ENCODE measurements around the gene STAC2.

STAC2 gene

DNA sequence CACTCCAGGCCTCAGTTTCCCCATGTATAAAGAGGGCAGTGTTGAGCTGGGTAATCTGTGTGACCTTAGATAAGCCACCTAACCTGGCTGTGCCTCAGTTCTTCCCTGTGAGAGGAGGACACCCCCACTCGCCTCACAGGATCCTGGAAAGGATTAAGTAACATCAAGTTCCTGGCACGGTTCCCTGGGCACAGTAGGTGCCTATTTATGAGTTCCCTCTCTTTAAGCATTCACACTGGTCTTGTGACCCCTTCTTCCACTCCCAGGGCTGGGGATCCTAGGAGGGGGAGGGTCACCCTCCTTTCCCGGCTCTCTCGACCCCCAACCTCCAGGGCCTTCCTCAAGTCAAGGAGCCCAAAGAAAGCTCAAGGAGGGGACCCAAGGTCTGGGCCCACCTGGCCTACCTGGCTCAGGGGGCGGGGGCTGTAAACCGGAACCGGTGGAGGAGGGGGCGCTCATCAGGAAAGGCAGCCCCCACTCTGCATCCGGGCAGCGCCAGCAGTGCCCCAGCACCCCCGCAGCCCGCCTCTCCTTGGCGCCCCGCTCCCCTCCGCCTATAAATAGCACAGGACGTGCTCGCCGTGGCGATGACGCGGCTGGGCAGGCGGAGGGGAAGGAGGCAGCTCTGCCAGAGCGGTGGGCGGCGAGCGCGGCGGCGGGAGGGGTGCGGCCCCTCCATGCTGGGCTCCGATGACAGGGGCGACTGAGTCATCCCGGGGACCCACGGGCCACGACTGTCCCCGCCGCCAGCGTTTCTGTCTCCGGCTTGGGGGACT, 16.2 kb downstream of the STAC2 start:
- DNase-seq, result peak; percentile 36

DNA sequence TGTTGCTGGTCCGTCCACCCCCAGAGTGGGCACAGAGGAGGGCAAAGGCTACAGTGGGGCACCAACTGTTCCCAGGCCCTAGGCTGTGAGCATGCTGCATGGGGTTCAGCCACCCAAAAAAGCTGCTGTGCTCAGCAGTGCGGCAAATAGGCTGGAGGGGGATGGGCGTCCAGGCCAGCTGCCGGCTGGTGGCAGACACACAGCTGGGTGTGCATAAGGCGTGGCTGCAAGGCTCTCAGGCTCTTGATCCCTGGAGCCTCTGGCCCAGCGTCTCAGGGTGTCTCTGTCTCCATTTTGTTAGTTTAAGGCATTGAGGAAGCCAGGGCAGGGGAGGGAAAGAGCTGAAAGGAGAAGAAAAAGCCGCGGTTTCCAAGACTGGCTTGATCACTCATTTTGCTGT, 16.9 kb downstream of the STAC2 start:
- DNase-seq, result no peak

DNA sequence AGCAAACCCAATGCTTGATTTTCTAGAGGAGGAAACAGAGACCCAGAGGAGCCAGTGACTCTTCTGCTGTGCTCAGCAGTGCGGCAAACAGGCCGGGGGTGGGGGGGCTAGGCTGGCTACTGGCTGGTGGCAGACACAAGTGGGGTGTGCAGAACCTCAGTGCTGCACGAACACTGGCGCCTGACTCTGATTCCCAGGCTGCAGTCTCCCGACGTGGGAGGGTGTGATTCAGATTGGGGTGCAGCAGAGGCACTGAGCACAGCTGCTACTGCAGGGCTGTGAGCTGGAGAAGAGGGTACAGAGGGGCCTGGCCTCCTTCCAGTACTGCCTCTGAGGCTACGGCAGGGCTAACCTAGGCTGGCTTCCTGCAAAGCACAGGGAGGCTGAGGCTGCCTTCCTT, 17.6 kb downstream of the STAC2 start:
- DNase-seq, result no peak

DNA sequence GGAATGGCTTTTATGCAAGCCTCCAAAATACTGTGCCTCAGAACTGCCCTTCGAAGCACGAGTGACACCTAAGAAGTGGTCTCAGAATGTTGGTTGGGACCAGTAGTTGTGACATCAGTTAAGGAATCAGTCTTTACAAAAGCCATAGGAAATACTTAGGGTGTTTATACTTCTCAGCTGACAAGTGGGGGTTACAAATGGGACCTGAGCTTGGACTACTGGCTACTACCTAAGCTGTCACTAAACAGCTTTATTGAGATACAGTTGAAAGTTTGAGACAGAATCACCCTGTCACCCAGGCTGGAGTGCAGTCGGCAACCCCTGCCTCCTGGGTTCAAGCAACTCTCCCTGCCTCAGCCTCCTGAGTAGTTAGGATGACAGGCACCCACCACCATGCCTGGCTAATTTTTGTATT, 20.6 kb downstream of the STAC2 start:
- DNase-seq, result no peak

DNA sequence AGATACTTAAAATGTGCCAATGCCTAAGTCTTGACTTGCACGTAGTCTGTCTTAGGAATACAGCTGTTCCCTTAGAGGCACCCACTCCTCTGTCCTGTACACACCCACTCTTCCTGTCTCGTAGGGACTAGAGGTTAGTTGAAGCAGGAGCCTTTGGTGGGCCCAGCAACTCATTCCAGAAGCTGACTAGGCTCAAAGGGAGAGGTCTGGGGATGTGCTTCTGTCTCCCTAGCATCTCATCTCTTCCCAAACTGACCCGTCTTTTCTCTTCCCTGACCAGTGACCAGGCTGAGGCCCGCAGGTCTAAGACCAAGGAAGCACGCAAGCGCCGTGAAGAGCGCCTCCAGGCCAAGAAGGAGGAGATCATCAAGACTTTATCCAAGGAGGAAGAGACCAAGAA, 21.5 kb downstream of the STAC2 start:
- DNase-seq, result no peak

DNA sequence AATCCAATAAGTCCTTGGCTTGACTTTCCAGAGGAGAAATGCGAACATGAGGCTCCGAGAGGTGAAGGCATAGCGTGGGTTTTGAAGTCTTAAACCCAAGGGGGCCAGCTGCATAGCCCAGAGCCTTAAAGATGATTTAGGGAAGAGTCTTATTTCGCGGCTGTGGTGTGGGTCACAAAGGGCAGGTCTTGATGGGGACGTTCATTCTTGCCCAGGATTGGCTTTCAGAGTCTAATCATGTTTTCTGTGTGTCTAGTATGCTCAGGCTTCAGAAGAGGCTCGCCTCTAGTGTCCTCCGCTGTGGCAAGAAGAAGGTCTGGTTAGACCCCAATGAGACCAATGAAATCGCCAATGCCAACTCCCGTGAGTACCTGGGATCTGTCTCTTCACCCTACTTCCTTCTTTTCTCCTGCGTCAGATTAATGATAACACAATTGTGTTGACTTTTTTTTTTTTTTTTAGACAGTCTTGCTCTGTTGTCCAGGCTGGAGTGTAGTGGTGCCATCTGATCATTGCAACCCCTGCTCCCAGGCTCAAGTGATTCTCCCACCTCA, 24.7 kb downstream of the STAC2 start:
- no peak for DNase-seq

DNA sequence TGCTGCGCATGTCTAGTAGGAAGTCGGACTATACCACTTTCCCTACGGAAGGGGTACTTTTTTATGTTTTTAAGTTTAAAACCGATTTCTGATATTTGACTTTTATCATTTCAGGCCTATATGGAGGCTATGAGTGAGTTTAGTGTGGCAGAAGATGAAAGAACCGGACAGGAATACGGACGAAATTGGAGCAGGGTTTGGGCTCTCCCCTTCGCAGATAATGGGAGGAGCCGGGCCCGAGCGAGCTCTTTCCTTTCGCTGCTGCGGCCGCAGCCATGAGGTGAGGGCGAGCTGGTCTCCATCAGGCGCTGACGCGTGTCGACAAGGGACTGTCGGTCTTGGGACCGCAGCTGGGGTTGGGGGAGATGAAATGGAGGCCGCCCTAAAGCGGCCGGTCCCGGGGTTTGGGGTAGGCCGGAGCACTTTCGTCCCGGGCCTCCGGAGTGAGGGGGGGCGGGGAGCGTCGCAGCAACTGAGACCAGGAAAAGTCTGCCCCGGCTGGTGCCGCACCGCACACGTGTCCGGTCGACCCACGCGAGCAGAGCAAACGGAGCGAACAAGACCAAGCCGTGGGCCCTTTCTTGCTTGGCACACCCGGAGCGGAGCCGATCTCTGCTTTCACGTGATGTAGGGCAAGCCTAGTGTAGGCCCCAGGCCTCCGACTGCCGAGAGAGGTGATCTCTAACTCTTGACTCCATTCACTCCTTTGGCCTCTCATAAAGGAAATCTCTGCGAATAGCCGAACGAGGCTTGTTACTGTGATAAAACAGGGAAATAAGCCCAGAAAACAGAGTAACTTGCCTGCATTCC, 25.5 kb downstream of the STAC2 start, which contains the start of gene RPL19:
Gene RPL19 (plus strand): TSS at position 214 of the 810 bp plus-strand sequence. CDS start 62 bp downstream, at position 276.
- DNase-seq, result peak; percentile 72

DNA sequence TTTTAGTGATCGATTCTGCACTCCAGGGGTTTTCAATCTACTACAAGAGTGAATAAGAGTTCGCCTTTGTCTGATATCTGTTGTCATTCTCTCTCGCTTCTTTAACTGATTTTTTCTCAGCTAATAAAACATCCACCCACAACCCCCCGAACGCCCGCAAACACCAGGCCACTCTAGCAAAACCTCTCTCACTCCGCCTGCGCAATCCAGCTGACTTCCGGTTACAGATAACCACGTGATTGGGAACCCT, 26.0 kb downstream of the STAC2 start:
- peak; percentile 77 for DNase-seq

DNA sequence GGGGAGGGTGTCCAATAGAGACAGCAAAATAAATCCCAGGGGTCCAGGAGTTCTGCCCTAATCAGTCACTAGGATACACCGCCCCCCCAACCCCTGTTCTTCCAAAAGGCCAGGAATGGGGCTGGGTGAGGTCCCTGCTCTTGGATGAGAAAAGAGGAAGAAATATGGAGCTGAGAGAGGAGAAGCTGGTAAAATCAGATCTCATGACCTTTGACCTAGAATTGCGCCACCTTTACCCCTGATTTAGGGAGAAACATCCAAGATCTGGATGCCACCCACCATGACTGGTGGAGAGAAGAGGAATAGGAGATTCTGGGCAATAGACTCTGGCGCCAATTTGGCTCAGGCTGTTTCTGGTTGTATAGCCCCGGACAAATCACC, 27.6 kb downstream of the STAC2 start:
- DNase-seq, result no peak

DNA sequence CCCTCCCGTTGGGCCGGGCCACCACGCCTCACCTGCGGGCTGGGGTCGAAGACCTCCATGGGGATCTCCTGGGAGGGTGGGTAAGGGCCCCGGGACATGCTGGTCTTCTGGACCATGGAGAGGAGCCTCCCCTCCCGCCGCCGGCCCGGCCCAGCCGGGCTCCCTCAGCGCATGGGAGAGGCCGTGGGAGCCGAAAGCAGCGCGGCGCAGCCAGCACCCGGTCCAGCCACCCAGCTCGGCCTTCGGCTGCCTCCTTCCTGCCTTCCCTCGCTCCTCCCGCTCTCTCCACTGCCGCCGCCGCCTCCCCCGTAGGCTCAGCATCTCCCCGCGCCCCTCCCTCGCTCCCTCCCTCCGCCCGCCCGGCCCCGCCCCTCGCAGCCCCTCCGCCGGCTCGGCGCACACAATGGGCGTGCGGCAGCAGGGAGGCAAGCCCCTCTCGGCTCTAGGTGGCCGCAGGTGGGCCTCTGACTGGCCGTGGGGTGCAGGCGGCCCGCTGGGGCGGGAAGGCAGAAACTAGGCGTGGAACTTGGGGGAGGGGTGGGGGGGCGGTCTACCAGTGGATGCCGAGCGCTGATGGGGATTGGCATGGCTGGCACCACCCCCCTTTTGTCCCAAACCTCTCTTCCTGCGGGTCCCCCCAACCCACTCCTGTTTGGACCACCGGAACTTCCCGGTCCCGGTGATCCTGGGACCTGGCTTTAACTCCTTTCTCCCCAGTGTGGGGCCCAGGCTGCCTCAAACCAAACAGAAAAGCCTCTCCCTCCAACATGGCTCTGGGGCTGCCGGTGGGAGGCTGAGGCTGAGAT, 28.2 kb downstream of the STAC2 start, which contains the start of gene CACNB1:
Gene CACNB1 (minus strand): TSS at position 290 of the 806 bp plus-strand sequence. CDS start 174 bp downstream, at position 116.
- peak; percentile 58 for DNase-seq

DNA sequence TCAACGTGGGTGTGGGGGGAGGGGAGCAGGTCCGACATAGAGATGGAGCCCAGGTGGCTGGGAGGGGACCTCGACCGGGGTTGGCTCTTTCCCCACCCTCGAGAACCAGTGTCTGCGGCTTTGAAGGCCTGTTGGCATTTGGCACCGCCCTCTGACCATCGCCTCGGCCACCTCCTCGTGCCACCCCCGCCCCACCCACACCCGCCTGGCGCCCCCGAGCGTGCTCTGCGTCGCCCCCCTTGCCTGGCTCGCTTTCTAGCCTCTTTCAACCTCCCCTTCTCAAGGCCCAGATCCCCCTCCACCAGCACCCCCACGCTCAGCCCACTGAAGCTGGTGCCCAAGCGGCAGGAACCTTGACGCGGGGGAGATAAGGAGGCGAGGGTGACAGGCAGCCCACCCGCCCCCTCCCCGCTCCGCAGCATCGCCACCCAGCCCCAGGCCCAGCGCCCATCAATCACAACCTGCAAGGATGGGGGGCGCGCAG, 28.9 kb downstream of the STAC2 start:
- DNase-seq, result no peak

DNA sequence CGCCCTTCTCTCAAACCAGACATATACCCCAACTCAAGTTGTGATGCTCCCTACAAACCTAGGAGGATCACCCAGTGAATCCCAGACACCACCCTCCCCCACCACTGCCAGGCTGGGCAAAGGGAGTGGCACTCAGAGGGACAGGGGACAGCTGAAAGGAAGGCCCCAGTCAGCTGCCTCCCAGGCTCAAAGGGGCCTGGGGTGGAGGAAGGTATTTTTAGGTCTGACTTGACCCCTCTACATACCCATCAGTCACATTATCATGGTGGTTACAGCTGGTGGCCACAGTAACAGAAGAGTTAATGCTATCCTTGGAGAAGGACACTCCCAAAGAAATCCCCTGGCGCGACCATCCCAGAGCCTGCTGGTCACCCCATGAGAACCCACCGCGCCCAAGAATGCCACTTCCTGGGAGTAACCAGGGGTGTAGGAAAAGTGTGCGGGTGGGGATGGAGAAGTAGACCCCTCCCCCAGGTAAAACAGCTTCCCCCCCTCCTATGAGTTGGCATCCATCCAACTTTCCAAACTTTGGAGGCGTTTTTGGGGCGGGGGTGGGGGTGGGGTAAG, 29.4 kb downstream of the STAC2 start:
- no peak for DNase-seq

DNA sequence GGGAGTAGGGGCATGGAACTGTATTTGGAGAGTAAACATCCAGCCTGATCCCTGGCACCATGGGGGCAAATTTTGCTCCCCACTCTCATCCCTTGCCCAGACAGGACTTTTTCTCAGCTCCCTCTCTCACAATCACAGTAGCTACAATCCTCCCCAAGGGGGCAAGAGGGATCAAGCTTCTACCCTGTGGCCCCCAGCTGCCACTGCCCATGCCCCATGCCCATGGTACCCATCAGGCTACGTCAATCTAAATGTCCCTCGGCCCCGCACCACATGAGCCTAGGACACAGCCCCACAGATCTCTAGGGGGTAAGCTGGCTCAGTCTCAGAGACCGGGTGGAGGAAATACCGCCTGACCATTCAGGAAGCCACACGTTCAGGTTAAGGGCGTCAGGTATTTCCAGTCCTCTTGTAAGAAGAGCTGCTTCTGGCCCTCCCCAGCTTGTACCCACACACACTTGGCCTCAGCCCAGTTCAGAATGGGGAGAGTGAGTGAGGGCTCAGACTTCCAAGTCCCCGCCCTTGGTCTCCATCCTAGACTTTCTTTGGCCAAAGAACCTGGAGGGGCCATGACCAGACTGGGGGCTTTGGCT, 30.1 kb downstream of the STAC2 start:
- DNase-seq, result no peak

DNA sequence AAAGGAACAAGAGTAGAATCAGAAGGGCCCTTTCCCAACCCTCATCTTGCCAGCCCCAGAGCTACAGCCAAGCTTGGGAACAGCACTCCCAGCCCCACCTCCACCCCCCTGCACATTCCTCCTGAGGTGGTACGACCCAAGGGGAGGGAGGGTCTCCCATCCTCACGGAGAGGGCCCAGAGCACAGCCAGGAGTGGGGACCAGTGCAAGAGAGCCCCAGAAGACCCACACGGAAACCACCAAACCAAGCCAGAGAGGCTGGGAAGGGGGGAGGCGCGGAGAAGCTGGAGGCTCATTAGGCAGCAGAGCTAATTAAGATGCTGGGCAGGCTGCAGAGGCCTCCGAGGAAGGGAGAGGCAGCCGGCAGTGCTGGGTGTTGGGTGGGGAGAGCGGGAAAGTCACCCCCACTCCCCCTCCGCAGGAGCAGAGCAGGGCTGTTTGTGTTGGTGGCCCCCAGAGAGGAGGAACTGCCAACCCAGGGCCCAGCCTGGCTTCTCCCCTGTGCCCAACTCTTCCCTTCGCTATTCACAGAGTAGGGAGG, 30.7 kb downstream of the STAC2 start:
- no peak for DNase-seq

DNA sequence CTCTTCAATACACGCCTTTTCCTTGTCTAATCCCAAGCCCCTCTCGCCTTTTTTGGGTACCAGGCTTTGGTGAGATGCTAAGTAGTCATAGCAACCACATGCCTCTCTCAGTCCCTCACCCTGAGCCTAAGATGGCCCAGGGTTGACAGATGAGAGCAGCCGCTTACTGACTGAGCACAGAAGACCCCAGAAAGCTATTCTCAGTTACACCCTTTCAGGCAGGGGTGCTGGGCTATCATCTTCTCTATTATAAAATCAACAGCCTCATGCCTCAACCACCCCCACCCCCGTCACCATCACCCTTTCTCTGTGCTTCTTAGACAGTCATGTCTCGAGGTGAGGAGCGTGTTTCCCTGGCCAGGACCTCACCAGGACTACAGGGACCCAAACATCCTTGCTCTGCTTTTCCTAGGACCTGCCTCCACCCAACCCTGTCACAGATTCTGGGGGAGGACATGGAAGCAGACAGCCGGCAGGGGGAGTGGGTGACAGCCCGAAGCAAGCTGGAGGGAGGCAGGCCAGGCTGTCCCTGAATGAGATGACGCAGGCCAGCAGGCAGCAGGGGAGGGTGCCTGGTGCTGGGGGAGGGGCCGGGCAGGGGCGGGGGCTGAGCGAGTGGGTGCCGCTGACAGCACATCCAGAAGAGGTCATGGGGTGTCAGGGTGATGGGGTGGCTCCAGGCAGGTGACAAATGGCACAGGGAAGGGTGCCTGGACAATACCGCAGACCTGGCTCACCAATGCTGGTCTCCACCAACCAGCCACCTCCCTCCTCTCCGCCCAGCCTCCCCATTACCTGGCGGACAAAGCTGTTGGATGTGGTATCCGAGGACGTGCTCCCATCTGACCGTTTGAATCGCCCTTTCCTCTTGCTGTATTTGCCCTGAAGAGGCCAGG, 31.4 kb downstream of the STAC2 start:
- no peak for DNase-seq

DNA sequence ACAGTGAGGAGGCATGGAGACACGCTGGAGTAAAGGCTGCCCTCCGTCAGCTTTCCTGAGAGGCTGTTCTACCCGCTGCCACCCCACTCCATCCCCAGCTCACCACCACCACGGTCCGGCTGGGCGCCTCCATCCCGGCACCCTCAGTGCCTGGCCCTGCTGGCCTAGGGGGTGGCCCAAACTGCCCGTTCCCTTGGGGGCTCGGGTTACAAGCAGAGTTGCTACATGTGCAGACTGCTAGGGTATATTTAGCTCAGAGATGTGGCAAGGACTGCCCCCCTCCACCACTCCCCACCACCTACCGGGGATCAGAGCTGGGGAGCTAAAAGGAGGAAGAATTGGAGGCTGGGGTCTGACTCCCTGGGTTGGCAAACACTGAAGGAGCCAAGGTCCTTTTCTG, 32.4 kb downstream of the STAC2 start:
- no peak for DNase-seq

DNA sequence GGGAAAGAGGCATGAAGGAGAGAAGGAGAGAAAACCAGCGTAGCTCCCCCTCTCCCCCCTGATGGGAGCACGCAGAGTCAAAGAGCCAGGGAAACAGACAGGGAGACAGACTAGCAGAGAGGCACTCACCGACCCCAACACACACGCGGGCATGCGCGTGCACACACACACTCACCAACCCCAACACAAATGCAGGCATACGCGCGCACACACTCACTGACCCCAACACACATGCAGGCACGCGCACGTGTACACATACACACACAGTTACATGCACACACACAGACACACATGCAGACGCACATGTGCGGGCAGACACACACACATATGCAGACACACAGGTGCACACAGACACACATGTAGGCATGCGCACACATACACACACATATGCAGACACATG, 32.8 kb downstream of the STAC2 start:
- DNase-seq, result no peak

DNA sequence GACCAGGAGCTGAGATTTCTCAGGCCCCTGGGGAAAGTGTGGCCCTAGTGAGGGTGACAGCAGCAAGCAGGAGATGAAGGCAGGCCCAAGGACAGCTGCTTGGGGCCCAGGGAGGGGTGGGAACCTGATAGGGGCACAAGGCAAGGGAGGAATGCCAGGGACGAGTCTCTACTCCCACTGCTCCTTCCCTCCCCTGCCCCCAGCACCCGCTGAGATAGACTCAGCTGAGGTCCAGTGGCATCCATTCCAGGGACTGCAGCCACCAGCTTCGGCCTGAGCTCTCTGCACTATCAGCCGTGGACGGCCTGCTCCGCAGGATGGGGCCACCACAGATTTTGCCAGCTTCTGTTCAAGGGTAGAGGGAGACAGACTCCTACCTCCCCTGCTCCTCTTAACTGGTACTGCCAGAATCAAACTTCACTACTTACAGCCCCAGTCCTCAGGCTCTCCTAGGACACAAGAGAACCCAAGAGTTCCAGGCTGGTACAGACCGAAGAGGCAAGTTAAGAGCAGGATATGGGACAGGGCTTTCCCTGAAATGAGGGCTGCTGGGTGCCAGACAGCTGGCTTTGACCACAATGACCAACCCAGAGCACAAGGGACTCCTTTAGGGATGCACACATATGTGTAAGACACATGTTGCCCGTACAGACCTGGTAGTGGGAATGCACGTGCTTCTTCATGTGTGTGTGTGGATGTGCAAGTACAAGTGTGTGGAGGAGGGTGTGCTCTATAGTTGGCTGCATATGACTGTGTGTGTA, 33.8 kb downstream of the STAC2 start:
- no peak for DNase-seq

DNA sequence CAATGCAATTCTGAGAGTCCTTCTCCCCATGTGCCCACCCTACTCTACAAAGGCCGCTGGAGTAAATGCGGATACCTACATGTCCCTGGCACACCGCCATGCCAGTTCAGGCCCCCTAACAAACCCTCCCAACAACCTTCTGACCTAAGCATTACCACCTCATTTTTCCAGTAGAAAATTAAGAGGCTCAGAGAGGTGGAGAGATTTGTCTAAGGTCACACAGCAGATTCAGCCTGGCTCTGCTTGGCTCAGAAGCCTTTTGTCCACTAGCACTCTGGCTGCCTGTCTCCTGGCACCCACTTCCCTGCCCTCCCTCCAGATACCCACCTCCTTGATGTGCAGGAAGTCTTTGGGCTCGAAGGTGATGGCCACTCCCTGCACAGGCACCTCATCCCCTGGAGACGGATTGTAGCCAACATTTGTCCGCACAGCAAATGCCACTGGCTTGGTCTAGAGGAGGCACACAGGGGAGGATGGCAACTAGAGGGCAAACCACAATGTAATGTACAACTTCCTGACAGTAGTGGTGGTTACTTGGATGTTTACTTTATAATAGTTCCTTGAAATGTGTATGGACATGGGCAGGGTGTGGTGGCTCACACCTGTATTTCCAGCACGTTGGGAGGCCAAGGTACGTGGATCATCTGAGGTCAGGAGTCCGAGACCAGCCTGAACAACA, 38.5 kb downstream of the STAC2 start:
- no peak for DNase-seq

Measured in activated effector memory CD4-positive, alpha-beta T cell treated with Interleukin-2 at 50 U/mL for 16 hours (primary cell).